ENCODE results near the gene CENPVL2. TPM values are rescaled to one million over a fixed set of nuclear protein-coding genes. Genes with fewer than 3 reads are reported as not detected.

CENPVL2 gene
- total RNA-seq, 2 experiments from 2014 or later, result not detected

Other genes starting within 250 kb of the CENPVL2 start
- gene NUDT11, start 186.2 kb downstream of the CENPVL2 start, total RNA-seq, result under 1 TPM; 0.37 to 0.71 TPM
- not detected for gene CENPVL3, start 63.9 kb downstream of the CENPVL2 start, total RNA-seq
- not detected for gene CENPVL1, start 27.7 kb upstream of the CENPVL2 start, total RNA-seq
- 10 to 100 TPM; 12.9 to 15.6 TPM for gene GSPT2, start 60.6 kb upstream of the CENPVL2 start, total RNA-seq
- gene MAGED1, start 210.8 kb upstream of the CENPVL2 start, total RNA-seq, result 10 to 100 TPM; 35.0 to 41.7 TPM

Measured in activated CD4-positive, alpha-beta T cell treated with anti-CD3 and anti-CD28 coated beads, Interleukin-2, amount 10 ng/mL, durations not matched to agents 7 days and 5 days (primary cell).